ENCODE data around the gene CHDH. TPM values are rescaled to one million over a fixed set of nuclear protein-coding genes. Genes with fewer than 3 reads are reported as not detected.

The CHDH gene
- total RNA-seq, 6 experiments from 2014 or later = 25.0 to 49.1 (median 39.4) TPM

DNA sequence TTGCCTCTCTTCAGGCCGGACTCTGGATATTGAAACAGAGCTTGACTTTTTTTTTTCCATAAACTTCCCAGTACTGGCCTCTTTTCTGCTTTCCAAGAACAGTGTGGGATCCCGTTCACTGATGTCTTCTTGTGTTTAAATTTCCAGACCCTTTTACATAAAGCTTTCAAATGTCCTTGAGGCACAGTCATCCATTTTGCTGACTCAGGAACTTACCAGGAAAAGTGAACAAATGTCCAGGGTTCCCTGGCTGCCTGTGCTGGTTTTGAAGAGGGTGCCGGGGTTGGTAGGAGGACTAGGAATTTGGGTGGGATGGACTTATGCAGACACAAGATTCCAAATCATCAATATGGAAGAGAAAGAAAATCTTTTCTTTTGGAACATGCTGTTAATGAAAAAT, 68.1 kb downstream of the CHDH start:
- H3K9me3 ChIP-seq = no peaks in the 10 kb centered on the region
- intact Hi-C loops (cut with DNase I) = no loop called here
- peaks cover 0 to 30% (median 15%) of the 10 kb centered on the region in 4 donors for H3K4me1 ChIP-seq
- no peak for DNase-seq
- WGBS (ENCODE audit: insufficient coverage, low coverage, low lambda C conversion rate, missing lambda C conversion rate) = 81% methylated on average over 3 of the region's 3 CpGs
- H3K4me3 ChIP-seq = no peak overlapping the region
- no peak for TF ChIP-seq POLR2A (IDR thresholded peaks at IDR 0.05)
- TF ChIP-seq, protein P1, sequence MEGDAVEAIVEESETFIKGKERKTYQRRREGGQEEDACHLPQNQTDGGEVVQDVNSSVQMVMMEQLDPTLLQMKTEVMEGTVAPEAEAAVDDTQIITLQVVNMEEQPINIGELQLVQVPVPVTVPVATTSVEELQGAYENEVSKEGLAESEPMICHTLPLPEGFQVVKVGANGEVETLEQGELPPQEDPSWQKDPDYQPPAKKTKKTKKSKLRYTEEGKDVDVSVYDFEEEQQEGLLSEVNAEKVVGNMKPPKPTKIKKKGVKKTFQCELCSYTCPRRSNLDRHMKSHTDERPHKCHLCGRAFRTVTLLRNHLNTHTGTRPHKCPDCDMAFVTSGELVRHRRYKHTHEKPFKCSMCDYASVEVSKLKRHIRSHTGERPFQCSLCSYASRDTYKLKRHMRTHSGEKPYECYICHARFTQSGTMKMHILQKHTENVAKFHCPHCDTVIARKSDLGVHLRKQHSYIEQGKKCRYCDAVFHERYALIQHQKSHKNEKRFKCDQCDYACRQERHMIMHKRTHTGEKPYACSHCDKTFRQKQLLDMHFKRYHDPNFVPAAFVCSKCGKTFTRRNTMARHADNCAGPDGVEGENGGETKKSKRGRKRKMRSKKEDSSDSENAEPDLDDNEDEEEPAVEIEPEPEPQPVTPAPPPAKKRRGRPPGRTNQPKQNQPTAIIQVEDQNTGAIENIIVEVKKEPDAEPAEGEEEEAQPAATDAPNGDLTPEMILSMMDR (IDR thresholded peaks at IDR 0.05) = no peak
- H3K27me3 ChIP-seq = no peaks in the 10 kb centered on the region
- no peaks in the 10 kb centered on the region for H3K36me3 ChIP-seq
- no peak overlapping the region for H3K27ac ChIP-seq
- ATAC-seq = no peak

DNA sequence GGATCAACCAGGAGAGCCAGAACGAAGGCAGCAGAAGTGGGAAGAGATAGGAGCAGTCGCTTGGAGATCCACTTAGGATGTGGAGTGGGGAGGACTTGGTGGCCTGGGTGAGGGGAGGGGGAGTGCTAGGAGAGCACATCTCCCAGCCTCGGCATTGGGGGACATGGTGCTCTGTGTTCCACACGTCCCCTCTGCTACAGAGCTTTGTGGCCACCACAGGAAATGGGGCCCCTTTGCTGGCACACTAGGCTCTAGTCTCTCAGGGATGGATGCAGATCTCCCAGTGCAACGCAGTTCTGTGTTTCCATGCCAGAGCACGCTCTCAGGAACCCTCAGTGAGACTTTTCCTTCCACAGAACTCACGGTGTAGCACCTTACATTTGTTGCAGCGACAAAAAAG, 68.8 kb downstream of the CHDH start:
- intact Hi-C loops (cut with DNase I) = no loop called here
- Histone ChIP-seq H3K36me3 (no peaks in the 10 kb centered on the region), H3K4me1 (peaks cover 0 to 30% (median 15%) of the 10 kb centered on the region in 4 donors), H3K27ac (no peak overlapping the region), H3K27me3 (no peaks in the 10 kb centered on the region), H3K4me3 (no peak overlapping the region), H3K9me3 (no peaks in the 10 kb centered on the region)
- WGBS (ENCODE audit: insufficient coverage, low coverage, low lambda C conversion rate, missing lambda C conversion rate) = 84% methylated on average over 5 of the region's 8 CpGs
- DNase-seq (no peak), ATAC-seq (no peak)
- TF ChIP-seq POLR2A (IDR thresholded peaks at IDR 0.05) = no peak
- TF ChIP-seq, protein P1 (IDR thresholded peaks at IDR 0.05) = no peak

DNA sequence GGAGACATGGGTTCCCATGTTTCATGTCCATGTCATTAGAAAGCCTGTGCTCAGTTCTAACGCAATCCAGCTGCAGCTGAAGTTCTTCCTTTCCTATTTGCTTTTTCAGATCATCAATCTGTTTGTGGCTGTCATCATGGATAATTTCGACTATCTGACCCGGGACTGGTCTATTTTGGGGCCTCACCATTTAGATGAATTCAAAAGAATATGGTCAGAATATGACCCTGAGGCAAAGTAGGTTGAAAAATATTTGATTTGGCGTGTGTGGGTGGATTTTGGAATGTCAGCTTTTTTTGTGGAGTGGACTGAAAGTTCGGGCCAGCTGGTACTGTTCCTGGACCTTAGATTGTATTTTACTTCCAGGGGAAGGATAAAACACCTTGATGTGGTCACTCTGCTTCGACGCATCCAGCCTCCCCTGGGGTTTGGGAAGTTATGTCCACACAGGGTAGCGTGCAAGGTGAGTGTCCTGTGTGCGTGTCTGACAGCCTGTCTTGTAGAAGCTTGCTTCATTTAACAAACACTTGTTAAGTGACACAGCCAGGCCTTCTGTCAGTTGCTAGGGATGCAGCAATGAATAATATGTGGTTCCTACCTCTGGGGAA, 69.6 kb downstream of the CHDH start:
- DNase-seq = peak in 2 of 3 donors; percentile 45 to 58
- H3K27ac ChIP-seq = peak overlapping the region; percentile 18 to 57 (median 48)

DNA sequence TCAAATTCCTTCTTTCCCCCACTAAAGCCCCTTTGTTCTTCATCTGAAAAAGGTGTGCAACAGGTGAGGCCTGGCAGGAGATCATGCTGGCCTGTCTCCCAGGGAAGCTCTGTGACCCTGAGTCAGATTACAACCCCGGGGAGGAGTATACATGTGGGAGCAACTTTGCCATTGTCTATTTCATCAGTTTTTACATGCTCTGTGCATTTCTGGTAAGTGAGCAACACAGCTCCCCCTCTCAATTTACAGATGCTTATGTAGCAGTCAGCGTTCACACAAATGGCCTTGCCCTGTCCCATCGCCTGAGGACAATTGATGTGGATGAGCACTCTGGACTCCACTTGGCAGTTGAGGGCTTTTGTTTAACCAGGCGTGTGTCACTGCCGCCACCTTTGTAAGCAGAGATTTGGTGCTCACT, 70.4 kb downstream of the CHDH start:
- Histone ChIP-seq H3K27me3 (no peaks in the 10 kb centered on the region), H3K27ac (peak overlapping the region; percentile 18 to 57 (median 48)), H3K9me3 (no peaks in the 10 kb centered on the region), H3K4me1 (peaks cover 0 to 30% (median 15%) of the 10 kb centered on the region in 4 donors), H3K36me3 (no peaks in the 10 kb centered on the region), H3K4me3 (no peak overlapping the region)
- ATAC-seq (peak; percentile 67 to 71 (median 70)), DNase-seq (peak in 2 of 3 donors; percentile 40 to 58)
- WGBS (ENCODE audit: insufficient coverage, low coverage, low lambda C conversion rate, missing lambda C conversion rate) = 21% methylated on average over 5 of the region's 5 CpGs
- intact Hi-C loops (cut with DNase I) = no loop called here
- no peak for TF ChIP-seq POLR2A (IDR thresholded peaks at IDR 0.05)
- TF ChIP-seq, protein P1 (IDR thresholded peaks at IDR 0.05) = no peak

More for the DNA sequence above, 69.6 kb downstream of the CHDH start:
- Histone ChIP-seq H3K4me1 (peaks cover 0 to 30% (median 15%) of the 10 kb centered on the region in 4 donors), H3K27me3 (no peaks in the 10 kb centered on the region), H3K4me3 (no peak overlapping the region), H3K36me3 (no peaks in the 10 kb centered on the region), H3K9me3 (no peaks in the 10 kb centered on the region)
- WGBS (ENCODE audit: insufficient coverage, low coverage, low lambda C conversion rate, missing lambda C conversion rate) = 11% methylated on average over 7 of the region's 9 CpGs
- ATAC-seq = peak; percentile 66 to 77 (median 73)
- no peak for TF ChIP-seq POLR2A (IDR thresholded peaks at IDR 0.05)
- TF ChIP-seq, protein P1 (IDR thresholded peaks at IDR 0.05) = no peak
- intact Hi-C loops (cut with DNase I) = no loop called here

Measured in right lobe of liver (tissue), 6 donors.